ENCODE measurements around the gene DRC7. TPM values are rescaled to one million over a fixed set of nuclear protein-coding genes. Genes with fewer than 3 reads are reported as not detected.
"Not testable (repeated sequence)": the region's sequence is repeated elsewhere in the genome, so short reads cannot be mapped to it uniquely, and the experiment has no call there.

The DRC7 gene
- total RNA-seq, 1 experiment from 2014 or later: not detected

GRCh38 chr16:57670196-57670595 lies 24.4 kb upstream of the DRC7 start:
- ChIA-PET POLR2A (no interaction called here), CTCF (no interaction called here)
- no peaks in the 10 kb centered on the region for H3K36me3 ChIP-seq (ENCODE audit: control insufficient read depth, insufficient read depth, low read length)
- no TSS peak for BruUV-seq (replicated peaks)
- ATAC-seq: no peak
- H3K9me3 ChIP-seq (ENCODE audit: control insufficient read depth, insufficient read depth, low read depth, low read length): no peaks in the 10 kb centered on the region
- H3K4me3 ChIP-seq (ENCODE audit: low read depth in 2 of 2, low read length in 2 of 2): no peak overlapping the region
- DNase-seq (ENCODE audit: low read depth, low spot score): no peak
- TF ChIP-seq, protein P1, sequence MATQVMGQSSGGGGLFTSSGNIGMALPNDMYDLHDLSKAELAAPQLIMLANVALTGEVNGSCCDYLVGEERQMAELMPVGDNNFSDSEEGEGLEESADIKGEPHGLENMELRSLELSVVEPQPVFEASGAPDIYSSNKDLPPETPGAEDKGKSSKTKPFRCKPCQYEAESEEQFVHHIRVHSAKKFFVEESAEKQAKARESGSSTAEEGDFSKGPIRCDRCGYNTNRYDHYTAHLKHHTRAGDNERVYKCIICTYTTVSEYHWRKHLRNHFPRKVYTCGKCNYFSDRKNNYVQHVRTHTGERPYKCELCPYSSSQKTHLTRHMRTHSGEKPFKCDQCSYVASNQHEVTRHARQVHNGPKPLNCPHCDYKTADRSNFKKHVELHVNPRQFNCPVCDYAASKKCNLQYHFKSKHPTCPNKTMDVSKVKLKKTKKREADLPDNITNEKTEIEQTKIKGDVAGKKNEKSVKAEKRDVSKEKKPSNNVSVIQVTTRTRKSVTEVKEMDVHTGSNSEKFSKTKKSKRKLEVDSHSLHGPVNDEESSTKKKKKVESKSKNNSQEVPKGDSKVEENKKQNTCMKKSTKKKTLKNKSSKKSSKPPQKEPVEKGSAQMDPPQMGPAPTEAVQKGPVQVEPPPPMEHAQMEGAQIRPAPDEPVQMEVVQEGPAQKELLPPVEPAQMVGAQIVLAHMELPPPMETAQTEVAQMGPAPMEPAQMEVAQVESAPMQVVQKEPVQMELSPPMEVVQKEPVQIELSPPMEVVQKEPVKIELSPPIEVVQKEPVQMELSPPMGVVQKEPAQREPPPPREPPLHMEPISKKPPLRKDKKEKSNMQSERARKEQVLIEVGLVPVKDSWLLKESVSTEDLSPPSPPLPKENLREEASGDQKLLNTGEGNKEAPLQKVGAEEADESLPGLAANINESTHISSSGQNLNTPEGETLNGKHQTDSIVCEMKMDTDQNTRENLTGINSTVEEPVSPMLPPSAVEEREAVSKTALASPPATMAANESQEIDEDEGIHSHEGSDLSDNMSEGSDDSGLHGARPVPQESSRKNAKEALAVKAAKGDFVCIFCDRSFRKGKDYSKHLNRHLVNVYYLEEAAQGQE (IDR thresholded peaks at IDR 0.05; ENCODE audit: insufficient read depth in 1 of 2, low read depth in 2 of 2, low read length in 1 of 2): no peak
- no peak for TF ChIP-seq SIN3A (IDR thresholded peaks at IDR 0.05; ENCODE audit: borderline replicate concordance, insufficient read depth, low read depth, low read length)
- TF ChIP-seq CTCF (IDR thresholded peaks at IDR 0.05): no peak
- TF ChIP-seq POLR2AphosphoS5 (IDR thresholded peaks at IDR 0.05; ENCODE audit: low read depth, low read length): no peak
- no peak for TF ChIP-seq TCF7L2 (IDR thresholded peaks at IDR 0.05; ENCODE audit: low read depth, low read length)
- H3K27ac ChIP-seq (ENCODE audit: low read length): no peak overlapping the region
- H3K27me3 ChIP-seq (ENCODE audit: control insufficient read depth, insufficient read depth, low read length): no peaks in the 10 kb centered on the region
- H3K4me1 ChIP-seq (ENCODE audit: control insufficient read depth, insufficient read depth, low read length): no peaks in the 10 kb centered on the region
- intact Hi-C loops (cut with micrococcal nuclease; ENCODE audit: unreplicated experiment) (no loop called here), in situ Hi-C loops (cut with HindIII; ENCODE audit: low pct_unique_long_range_greater_than_20kb, low sequenced_read_pairs) (no loop called here)

DNA sequence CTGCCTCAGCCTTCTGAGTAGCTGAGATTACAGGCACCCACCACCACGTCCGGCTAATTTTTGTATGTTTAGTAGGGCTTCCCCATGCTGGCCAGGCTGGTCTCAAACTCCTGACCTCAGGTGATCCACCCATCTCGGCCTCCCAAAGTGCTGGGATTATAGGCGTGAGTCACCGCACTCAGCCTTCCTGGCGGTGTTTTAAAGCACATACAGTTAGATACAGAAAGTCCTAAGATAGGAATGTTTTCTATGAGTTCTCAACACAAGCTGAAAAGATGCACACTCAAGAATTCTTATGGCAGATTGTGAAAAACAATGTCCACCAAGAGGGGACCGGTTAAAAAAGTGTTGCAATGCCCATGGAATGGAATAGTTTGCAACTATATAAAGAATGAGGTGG lies 23.2 kb upstream of the DRC7 start:
- H3K27ac ChIP-seq (ENCODE audit: low read length); ATAC-seq; H3K27me3 ChIP-seq (ENCODE audit: control insufficient read depth, insufficient read depth, low read length); H3K4me3 ChIP-seq (ENCODE audit: low read depth in 2 of 2, low read length in 2 of 2); CTCF ChIA-PET; H3K9me3 ChIP-seq (ENCODE audit: control insufficient read depth, insufficient read depth, low read depth, low read length); in situ Hi-C loops (cut with HindIII; ENCODE audit: low pct_unique_long_range_greater_than_20kb, low sequenced_read_pairs); H3K36me3 ChIP-seq (ENCODE audit: control insufficient read depth, insufficient read depth, low read length); intact Hi-C loops (cut with micrococcal nuclease; ENCODE audit: unreplicated experiment); BruUV-seq (replicated peaks); DNase-seq (ENCODE audit: low read depth, low spot score); H3K4me1 ChIP-seq (ENCODE audit: control insufficient read depth, insufficient read depth, low read length): not testable (repeated sequence)
- POLR2A ChIA-PET: interaction anchor here (0.6 kb wide), 1 partner anchor 19 kb away, joined by 5 read pairs; no protein-coding TSS in a partner anchor

GRCh38 chr16:57672416-57672815 lies 22.2 kb upstream of the DRC7 start:
- CTCF ChIA-PET: interaction anchor here (0.6 kb wide), 2 partner anchors 47 to 92 kb away, joined by 3 to 6 read pairs; no protein-coding TSS in a partner anchor
- H3K27ac ChIP-seq (ENCODE audit: low read length): no peak overlapping the region
- no peaks in the 10 kb centered on the region for H3K9me3 ChIP-seq (ENCODE audit: control insufficient read depth, insufficient read depth, low read depth, low read length)

More at GRCh38 chr16:57672416-57672815, 22.2 kb upstream of the DRC7 start:
- intact Hi-C loops (cut with micrococcal nuclease; ENCODE audit: unreplicated experiment) (no loop called here), in situ Hi-C loops (cut with HindIII; ENCODE audit: low pct_unique_long_range_greater_than_20kb, low sequenced_read_pairs) (no loop called here)
- Histone ChIP-seq H3K36me3 (ENCODE audit: control insufficient read depth, insufficient read depth, low read length) (no peaks in the 10 kb centered on the region), H3K4me3 (ENCODE audit: low read depth in 2 of 2, low read length in 2 of 2) (no peak overlapping the region), H3K4me1 (ENCODE audit: control insufficient read depth, insufficient read depth, low read length) (peaks cover 5% of the 10 kb centered on the region), H3K27me3 (ENCODE audit: control insufficient read depth, insufficient read depth, low read length) (no peaks in the 10 kb centered on the region)
- POLR2A ChIA-PET: no interaction called here
- DNase-seq (ENCODE audit: low read depth, low spot score) (no peak), ATAC-seq (no peak)
- BruUV-seq (replicated peaks): no TSS peak
- TF ChIP-seq, protein P1 (IDR thresholded peaks at IDR 0.05; ENCODE audit: insufficient read depth in 1 of 2, low read depth in 2 of 2, low read length in 1 of 2): no peak
- no peak for TF ChIP-seq SIN3A (IDR thresholded peaks at IDR 0.05; ENCODE audit: borderline replicate concordance, insufficient read depth, low read depth, low read length)
